RPMI7951 (cell line): ENCODE measurements around the gene UNC5C. TPM values are rescaled to one million over a fixed set of nuclear protein-coding genes. Genes with fewer than 3 reads are reported as not detected.

Experiments used
- DNase-seq: peaks from one replicate; pipeline ENCODE4 v3.0.0-alpha.2; 2012; ENCODE audit warnings: low read depth
- total RNA-seq: library from RNA; depleted of rRNA; stranded (reverse); fragments of >200 nt; shearing (Covaris generic); gene quantifications from 2 replicates; pipeline ENCODE4 v1.2.3, GENCODE V29; 2014

Gene UNC5C
- total RNA-seq, 1 experiment from 2014 or later = 0.48 TPM

- no peak for DNase-seq
Measured at GRCh38 chr4:95546866-95547714, 1.7 kb downstream of the UNC5C start.

GRCh38 chr4:95546221-95546620, 2.6 kb downstream of the UNC5C start:
- no peak for DNase-seq

- no peak for DNase-seq
Measured at GRCh38 chr4:95545546-95545945, 3.2 kb downstream of the UNC5C start.

DNA sequence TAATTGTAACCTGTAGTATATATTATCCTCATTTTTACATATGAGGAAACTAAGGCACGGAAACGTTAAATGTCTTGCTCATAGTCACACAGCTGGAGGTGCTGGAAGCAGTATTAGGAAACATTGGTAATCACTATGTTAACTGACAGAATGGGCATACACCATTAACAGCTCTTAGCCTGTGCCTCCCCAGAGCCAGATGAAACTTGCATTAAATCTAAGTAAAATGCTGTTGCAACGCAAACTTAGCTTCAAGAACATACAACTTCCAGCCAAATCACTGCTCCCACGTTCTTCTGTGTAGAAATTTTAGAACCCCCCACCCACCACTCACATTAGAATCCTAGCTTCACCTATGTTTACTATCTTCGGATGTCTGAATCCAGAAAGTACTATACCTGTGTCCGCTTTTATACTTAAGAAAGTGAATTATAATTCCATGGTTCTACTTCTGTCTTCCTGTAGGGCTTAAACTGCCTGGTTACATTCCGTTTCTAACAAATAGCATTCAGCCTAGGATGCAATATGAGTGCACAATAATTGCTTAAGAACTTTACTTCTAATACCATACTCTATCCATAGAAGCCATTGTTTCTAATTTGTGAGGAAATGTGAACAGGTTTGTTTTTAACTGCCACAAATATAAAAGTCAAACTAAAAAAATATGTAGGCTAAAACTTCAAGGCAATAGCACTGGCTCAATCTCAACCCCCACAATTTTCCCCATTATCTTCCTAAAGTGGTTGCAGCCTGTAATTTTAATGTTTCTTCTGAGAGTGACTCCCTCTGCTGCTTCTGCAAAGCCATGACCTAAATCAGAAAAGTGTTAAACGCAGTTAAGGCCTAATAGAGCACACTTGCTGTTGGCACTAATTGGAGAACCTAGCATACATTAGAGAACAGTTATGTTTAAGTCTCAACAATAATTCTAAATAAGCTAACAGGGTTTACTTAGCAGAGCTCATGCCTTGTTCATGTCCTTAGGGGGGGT, 4.4 kb downstream of the UNC5C start:
- DNase-seq = no peak

DNA sequence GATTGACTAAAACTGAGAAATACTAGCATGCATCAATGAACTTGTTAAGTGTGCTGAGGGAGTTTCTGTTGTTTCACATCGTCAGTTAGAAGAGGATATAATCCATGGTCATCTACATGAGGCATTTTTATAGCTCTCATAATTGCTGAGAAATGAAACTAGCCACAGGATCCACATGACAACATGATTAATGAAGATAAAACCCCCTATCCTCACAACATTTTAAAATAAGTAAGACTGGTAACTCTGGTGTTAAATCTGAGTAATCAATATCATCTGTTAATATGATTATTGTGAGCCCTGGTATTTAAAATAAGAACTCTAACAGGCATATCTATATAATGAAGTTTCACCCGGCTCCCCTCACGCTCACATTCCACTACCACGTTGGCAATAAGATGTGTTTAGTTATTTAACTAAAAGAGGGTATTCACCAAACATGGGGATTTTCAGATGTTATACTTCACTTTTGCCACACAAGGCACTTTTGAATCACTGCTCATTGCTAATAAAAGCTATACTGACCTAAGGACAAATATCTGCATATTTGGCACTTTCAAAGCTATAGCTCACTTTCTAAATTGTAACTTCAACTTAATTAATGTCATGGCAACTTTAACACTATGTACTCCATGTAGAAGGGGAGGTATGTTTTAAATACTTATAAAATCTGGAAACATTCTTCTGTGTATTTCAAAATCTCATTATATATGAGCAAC, 6.7 kb downstream of the UNC5C start:
- no peak for DNase-seq

DNA sequence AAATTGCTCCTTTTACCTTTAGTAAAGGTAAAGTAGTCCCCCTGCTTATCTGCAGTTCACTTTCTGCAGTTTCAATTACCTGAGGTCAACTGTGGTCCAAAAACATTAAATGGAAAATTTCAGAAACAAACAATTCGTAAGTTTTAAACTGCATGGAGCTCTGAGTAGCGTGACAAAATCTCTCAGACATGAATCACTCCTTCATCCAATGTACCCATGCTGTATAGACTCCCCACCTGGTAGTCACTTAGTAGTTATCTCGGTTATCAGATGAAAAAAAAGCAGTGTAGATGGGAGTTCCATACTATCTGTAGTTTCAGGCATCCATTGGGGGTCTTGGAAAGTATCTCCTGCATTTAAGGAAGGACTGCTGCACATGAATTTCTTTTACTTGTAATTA, 7.7 kb downstream of the UNC5C start:
- no peak for DNase-seq

GRCh38 chr4:95540227-95540626, 8.5 kb downstream of the UNC5C start:
- DNase-seq = no peak

DNA sequence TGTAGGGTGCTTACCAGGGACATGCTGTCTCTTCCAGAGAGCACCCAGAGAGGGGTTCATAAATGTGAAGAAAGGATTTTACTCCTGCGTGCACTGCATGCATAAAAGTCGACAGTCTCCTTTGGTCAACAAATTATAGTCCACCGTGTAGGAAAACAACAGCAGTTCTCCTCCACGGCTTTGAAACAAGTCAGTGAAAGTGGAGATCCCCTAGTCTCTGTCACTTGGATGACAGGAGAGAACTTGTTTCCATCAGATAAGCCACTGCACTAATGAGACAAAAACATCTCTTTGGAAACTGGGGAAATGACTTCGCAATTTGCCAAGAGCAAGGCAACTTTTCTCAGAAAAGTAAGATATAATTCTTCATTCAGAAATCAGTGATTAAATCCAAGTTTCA, 9.7 kb downstream of the UNC5C start:
- DNase-seq = no peak

DNA sequence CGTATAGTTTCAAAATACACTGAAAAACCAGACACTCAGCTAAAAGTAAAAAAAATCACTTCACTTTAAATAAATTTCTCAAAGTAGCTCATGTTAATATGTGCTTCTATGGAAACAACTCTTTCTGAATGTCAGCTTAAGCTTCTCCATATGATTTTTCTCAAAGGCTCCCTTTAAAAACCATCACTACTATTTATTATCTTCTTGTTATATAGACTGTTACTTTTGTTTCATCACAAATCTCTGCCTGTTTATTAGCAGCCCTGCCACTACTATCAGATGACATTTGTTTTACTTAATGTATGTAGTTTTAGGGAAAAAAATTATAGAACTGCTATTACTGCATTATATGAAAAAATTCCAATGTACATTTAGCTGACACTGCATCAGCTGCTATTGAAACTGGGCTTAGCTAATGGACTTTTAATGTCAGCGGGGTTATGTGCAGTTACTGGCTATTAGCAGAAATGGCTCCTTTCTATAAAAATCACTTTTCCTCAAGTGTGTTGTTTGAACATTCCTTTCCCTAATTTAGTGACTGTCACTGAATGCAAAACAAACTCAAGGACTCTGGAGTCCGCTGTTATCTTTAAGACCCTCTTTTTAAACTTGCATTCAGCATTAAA, 10.8 kb downstream of the UNC5C start:
- DNase-seq = no peak

DNA sequence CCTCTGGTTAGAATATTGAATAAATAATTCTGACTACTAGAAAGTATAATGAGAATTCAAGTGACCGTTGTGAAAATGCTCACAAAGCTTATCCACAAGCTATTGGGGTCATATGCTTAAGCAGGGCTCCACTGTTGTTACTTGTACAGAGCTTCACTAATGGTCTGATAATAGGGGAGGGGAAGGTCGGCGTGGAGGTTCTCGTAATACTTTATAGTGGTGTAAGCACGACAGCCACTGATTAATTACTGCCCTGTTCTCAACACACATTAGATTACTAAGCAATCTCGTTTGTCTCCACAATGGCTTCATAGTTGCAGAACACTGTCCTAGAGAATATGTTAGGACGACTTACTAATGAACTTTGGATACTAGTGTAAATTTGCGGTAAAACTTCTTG, 11.6 kb downstream of the UNC5C start:
- no peak for DNase-seq

DNA sequence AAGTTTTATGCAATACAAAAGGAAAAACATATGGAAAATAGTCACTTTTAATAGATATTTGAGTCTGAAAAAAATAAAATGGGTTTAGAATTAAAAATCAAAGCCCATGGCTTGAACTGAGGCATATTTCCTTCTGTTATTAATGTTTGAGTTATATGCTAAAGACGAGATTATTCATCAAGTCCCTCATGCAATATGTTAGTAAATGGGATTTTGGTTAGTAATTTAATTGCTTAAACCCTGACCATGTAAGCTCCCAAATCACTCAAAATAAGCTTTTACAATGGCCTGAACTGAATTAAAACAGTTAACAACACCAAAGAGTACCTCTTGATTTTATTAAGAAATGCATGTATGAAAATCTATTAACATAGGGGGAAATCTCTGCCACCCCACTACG, 12.1 kb downstream of the UNC5C start:
- DNase-seq = no peak

DNA sequence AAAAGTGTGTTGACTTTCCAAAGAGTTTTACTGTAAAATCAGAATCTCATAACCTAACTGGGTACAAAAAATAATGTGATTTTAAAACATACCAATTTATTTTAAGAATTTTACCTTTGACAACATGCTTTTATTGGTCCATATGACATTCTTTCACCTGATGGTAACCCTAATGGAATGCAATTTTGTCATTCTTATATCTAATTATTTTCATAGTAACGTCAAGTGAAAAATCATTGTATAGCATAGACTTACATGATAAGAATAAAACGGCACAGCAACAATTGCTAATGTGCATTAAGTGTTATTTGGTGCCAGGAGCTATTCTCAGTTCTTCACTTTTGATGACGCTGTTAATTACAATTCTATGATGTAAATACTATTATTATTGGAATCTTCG, 13.6 kb downstream of the UNC5C start:
- no peak for DNase-seq

DNA sequence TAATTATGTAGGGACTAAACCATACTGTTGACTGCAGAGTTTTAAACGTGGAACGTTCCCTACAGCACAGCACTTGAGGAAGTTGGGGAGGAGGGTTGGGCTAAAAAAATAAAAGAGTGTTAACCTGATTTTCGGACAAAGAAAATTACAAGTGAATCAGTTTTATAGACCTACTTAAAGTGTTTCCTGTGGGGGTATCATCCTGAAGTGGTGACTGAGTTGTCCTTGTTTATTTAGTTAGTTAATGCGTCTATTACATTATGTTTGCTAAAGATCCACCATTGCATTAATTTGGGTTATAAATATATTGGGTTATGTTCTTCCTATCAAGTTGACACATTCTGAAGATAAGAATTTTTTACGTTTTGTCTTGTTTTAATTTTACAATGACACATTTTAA, 14.7 kb downstream of the UNC5C start:
- no peak for DNase-seq

DNA sequence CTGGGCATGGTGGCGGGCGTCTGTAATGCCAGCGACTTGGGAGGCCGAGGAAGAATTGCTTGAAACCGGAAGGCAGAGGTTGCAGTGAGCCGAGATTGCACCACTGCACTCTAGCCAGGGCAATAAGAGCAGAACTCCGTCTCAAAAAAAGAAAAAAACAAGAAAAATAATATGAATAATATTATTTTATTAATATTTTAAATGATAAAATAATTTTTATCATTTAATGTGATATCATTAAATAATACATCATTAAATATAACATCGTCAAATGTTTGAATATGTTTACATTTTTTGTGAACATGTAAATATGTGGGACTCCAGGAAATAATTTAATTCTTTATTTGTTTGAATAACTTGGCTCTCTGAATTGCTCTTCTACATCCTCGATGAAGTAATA, 15.5 kb downstream of the UNC5C start:
- DNase-seq = no peak

DNA sequence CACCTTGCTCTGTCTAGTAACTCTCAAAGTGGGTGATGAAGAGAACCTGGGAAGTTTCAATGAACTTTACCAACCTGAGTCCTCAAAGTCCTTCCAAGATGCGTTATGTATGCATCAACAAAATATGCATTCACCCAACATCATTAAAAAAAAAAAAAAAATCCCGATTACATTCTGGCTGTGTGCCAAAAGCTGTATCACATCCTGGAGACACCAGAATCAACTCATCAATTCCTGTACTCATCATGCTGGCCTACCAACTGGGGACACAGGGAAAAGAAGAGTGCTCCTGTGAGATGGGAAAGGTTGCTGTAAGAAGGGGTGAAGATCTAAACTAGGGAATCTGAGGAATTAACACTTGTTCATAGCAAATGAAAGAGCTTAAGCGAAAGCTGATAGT, 16.5 kb downstream of the UNC5C start:
- DNase-seq = no peak

GRCh38 chr4:95531141-95531540, 17.6 kb downstream of the UNC5C start:
- no peak for DNase-seq

- DNase-seq = no peak
Measured at GRCh38 chr4:95529946-95530345, 18.8 kb downstream of the UNC5C start.

- no peak for DNase-seq
Measured at GRCh38 chr4:95528388-95528948, 20.3 kb downstream of the UNC5C start.

GRCh38 chr4:95526075-95526474, 22.7 kb downstream of the UNC5C start:
- DNase-seq = no peak

DNA sequence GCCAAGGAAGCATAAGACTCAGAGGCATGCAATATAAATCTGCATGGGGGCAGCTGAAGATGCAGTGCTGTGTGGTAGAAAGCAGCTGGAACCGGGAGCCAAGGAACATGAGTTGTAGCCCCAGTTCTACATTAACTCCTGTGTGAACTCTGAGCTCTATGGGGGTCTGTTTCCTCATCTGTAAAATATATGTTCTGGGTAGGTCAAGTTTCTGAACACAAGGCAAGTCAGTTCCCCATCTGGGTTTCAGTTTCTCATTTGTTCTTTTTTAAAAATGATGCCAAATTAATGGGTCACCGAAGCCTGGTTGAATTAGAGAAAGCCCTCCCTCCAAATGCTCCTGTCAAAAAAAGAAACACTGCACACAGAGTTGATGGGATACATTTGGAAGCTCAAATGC, 24.0 kb downstream of the UNC5C start:
- DNase-seq = no peak

GRCh38 chr4:95524184-95524583, 24.6 kb downstream of the UNC5C start:
- DNase-seq = no peak
